Prostate gland (tissue), 2 donors: ENCODE results near the gene TSPAN2. TPM values are rescaled to one million over a fixed set of nuclear protein-coding genes. Genes with fewer than 3 reads are reported as not detected.

ENCODE experiments used
- DNase-seq: peaks from one replicate; pipeline ENCODE4 v3.0.0-alpha.2; 2019; ENCODE audit warnings: low spot score
- H3K27ac ChIP-seq, 2 donors: fragments of 200-600 bp; sonication (generic); 2 replicates each; pipeline ENCODE4 v1.5.1; 2017 to 2019
- H3K27me3 ChIP-seq: fragments of 200-600 bp; sonication (generic); replicated peaks from 2 replicates; pipeline ENCODE4 v1.5.1; 2019; ENCODE audit not compliant: insufficient read depth
- H3K36me3 ChIP-seq, 2 donors: fragments of 200-600 bp; sonication (generic); 1 replicate in 1 of 2; 2 replicates in 1 of 2; pipeline versions ENCODE4 v1.5.1 to v1.8.1; 2017 to 2019
- H3K4me1 ChIP-seq: fragments of 200-600 bp; sonication (generic); replicated peaks from 2 replicates; pipeline ENCODE4 v1.5.1; 2019
- H3K4me3 ChIP-seq, 2 donors: fragments of 200-600 bp; sonication (generic); 2 replicates each; pipeline ENCODE4 v1.5.1; 2017 to 2019
- H3K9me3 ChIP-seq: fragments of 200-600 bp; sonication (generic); 2 replicates; pipeline ENCODE4 v1.5.1; 2017
- POLR2A ChIP-seq: fragments of 450-650 bp; IDR thresholded peaks from one replicate; pipeline ENCODE4 v1.6.1; 2016; ENCODE audit warnings: antibody characterized with exemption, mild to moderate bottlenecking
- POLR2AphosphoS5 ChIP-seq: sonication (generic); formaldehyde crosslinking; IDR thresholded peaks from one replicate; pipeline ENCODE4 v1.6.1; 2017; ENCODE audit warnings: antibody characterized with exemption
- WGBS: methylation state at CpG from one replicate; pipeline ENCODE4 v1.1.5; 2018; 5-methylcytosine and 5-hydroxymethylcytosine counted together
- intact Hi-C: fragments of 100-400 bp; cut with DNase I; formaldehyde crosslinking; loops from one replicate; pipeline ENCODE4 v1.14.2; 2022
- total RNA-seq, 2 donors: library from RNA; depleted of rRNA; stranded (reverse); fragments of >200 nt; gene quantifications; one replicate each; pipeline ENCODE4 v1.1.0, GENCODE V29; 2016
- TF ChIP-seq, protein P1 (sequence below), 4 experiments: fragments of 200-600 bp in 2 of 4; fragments of 450-650 bp in 2 of 4; sonication (generic) in 2 of 4; IDR thresholded peaks; 1 replicate in 3 of 4; 2 replicates in 1 of 4; pipeline ENCODE4 v1.5.1; 2016 to 2019; ENCODE audit warnings: antibody characterized with exemption in 4 of 4, mild to moderate bottlenecking in 2 of 4, moderate library complexity in 2 of 4

The TSPAN2 gene
- total RNA-seq, 2 donors from 2014 or later, result 6.9 to 11.3 TPM

DNA sequence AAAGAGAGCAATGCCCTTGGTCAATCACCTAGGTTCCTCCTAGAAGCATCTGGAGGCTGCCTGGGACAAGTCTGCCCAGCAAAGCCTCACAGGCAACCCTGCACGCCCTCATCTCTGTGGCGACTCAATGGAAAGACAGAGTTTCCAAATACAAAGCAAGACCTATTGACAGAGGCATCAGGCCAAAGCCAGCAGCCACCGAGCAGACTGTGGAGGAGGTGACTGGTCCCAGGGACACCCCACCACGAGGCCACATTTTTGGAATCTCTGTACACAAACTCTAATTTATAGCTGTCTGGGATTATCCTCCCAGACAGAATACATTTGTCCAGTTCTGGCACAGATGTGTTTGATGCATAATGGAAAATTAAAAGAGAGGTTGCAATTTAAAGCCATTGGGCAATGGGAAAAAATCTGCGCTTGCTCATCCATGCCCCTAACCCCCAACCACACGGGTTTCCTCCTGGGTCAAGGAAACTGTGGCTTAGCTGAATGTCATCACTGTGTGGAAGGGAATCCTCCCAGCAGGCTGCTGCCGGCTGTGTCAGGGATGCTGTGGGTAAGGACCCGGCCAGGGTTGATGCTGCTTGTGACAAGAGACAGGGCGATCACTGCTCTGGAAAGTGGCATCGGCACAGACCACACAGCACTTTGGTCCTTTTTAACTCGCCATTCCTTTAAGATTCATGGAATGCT is 14.3 kb downstream of the TSPAN2 start:
- TF ChIP-seq, protein P1, sequence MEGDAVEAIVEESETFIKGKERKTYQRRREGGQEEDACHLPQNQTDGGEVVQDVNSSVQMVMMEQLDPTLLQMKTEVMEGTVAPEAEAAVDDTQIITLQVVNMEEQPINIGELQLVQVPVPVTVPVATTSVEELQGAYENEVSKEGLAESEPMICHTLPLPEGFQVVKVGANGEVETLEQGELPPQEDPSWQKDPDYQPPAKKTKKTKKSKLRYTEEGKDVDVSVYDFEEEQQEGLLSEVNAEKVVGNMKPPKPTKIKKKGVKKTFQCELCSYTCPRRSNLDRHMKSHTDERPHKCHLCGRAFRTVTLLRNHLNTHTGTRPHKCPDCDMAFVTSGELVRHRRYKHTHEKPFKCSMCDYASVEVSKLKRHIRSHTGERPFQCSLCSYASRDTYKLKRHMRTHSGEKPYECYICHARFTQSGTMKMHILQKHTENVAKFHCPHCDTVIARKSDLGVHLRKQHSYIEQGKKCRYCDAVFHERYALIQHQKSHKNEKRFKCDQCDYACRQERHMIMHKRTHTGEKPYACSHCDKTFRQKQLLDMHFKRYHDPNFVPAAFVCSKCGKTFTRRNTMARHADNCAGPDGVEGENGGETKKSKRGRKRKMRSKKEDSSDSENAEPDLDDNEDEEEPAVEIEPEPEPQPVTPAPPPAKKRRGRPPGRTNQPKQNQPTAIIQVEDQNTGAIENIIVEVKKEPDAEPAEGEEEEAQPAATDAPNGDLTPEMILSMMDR (IDR thresholded peaks at IDR 0.05), result no peak
- TF ChIP-seq POLR2A (no peak), POLR2AphosphoS5 (no peak)
- DNase-seq, result no peak
- Histone ChIP-seq H3K27me3 (no peaks in the 10 kb centered on the region), H3K4me3 (no peak overlapping the region), H3K9me3 (no peaks in the 10 kb centered on the region), H3K4me1 (no peaks in the 10 kb centered on the region), H3K27ac (no peak overlapping the region), H3K36me3 (no peaks in the 10 kb centered on the region)
- intact Hi-C loops, result no loop called here
- WGBS, result 50% methylated on average over 11 of the region's 11 CpGs

DNA sequence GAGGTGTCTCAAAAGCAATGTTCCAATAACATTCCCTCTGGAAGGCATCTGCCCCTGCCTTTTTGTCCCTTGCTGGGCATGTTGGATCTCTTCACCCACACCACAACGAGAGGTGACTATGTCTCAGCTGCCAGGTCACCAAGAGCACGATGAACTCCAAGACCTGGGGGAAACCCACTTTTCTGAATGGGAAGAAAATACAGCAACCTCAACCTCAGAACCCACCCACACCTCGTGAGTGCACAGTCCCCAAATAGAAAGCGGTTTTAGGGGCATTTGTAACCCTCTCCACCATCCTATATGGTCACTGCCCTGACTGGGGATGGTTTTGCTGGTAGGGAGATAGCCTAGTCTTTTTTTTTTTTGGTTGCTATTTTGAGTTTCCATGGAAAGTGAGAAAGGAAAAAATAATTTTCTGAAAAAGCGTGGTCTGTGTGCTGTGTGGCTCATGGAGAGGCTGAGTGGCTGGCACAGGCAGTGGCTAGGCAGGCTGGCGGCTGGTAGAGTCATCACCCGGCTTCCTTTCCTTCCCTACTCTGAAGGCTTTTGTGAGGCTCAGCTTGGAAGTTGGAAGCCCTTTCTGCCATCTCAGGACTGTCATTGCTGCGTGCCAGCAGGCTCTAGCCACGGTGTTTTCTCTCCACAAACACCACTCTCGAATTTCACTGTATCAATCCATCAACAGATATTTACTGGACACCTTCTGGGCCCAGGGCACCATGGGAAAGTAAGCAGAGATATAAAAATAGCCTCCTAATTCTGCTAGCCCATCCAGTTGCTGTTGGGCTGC is 15.8 kb downstream of the TSPAN2 start:
- no peak for TF ChIP-seq POLR2A
- peak; percentile 38 for TF ChIP-seq POLR2AphosphoS5
- DNase-seq, result no peak
- Histone ChIP-seq H3K27me3 (no peaks in the 10 kb centered on the region), H3K4me1 (no peaks in the 10 kb centered on the region), H3K9me3 (no peaks in the 10 kb centered on the region), H3K4me3 (no peak overlapping the region), H3K27ac (no peak overlapping the region), H3K36me3 (no peaks in the 10 kb centered on the region)
- intact Hi-C loops, result no loop called here
- 54% methylated on average over 10 of the region's 10 CpGs for WGBS

DNA sequence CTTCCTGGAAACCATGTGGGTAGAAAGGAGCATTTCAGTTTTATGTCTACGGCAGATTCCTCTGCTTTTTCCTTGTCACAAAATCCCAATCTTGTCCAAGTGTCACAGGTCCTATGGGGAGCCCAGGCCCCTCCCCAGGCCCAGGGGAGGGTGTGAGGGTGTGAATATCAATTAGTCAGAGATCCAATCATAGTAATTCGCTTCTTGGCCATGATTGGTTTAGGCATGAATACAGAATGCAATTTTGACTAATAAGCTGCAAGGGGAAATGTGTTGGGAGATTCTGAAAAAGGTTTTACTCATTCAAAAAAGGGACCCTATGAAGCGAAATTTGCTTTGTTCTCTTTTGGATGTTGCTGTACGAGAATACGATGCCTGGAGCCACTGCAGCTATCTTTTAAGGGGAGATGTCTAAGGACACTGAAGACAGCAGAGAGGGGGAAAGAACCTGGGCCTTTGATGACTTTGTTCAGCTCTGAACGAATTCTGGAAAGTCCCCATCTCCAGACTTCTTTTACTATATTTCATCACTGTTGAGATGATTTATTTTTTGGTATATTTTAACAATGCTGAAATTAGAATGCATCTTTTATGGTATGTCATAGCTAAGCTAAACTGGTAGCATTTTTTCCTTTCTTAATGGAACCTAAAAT is 18.2 kb downstream of the TSPAN2 start:
- Histone ChIP-seq H3K9me3 (no peaks in the 10 kb centered on the region), H3K4me1 (no peaks in the 10 kb centered on the region), H3K27me3 (no peaks in the 10 kb centered on the region), H3K27ac (no peak overlapping the region), H3K36me3 (no peaks in the 10 kb centered on the region), H3K4me3 (no peak overlapping the region)
- TF ChIP-seq POLR2A, result no peak
- TF ChIP-seq, protein P1 (IDR thresholded peaks at IDR 0.05), result no peak
- TF ChIP-seq POLR2AphosphoS5, result no peak
- 81% methylated on average over 6 of the region's 6 CpGs for WGBS
- no peak for DNase-seq
- intact Hi-C loops, result no loop called here

DNA sequence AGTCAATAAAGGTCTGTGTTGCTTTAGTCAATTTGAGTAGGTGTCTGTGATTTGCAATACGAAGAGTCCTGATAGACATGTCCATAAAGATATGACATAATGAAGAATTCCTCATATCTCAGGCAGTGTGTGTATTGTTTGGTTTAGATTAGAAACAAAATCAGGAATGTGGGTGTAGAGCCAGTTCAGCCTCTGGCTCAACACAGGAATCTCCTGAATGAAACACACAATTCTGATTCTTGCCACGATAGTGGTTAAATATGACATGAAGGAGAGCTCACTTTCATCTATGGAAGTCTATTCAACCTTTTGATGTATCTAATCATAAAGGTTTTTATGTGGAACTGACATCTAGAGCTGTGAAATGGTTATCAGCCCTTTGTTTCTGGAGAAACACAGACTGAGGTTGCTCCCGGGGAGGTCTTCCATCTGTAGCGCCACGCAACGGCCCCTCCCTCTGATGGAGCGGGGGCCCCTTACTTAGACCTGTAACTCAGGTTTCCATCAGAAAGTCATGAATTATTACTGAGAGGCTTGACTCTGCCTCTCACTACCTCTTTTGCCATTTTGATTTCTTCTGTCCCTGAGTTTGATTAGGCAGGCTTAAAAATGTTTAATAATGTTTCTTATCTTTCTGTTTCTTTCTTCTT is 19.5 kb downstream of the TSPAN2 start:
- 38% methylated on average over 7 of the region's 7 CpGs for WGBS
- intact Hi-C loops, result no loop called here
- Histone ChIP-seq H3K36me3 (no peaks in the 10 kb centered on the region), H3K9me3 (no peaks in the 10 kb centered on the region), H3K27me3 (no peaks in the 10 kb centered on the region), H3K4me3 (no peak overlapping the region), H3K27ac (peak overlapping the region in 1 of 2 donors; percentile 35), H3K4me1 (no peaks in the 10 kb centered on the region)
- DNase-seq, result no peak
- TF ChIP-seq, protein P1 (IDR thresholded peaks at IDR 0.05), result no peak
- no peak for TF ChIP-seq POLR2AphosphoS5
- TF ChIP-seq POLR2A, result no peak
